ENCODE measurements around the gene A1CF.

The A1CF gene

DNA sequence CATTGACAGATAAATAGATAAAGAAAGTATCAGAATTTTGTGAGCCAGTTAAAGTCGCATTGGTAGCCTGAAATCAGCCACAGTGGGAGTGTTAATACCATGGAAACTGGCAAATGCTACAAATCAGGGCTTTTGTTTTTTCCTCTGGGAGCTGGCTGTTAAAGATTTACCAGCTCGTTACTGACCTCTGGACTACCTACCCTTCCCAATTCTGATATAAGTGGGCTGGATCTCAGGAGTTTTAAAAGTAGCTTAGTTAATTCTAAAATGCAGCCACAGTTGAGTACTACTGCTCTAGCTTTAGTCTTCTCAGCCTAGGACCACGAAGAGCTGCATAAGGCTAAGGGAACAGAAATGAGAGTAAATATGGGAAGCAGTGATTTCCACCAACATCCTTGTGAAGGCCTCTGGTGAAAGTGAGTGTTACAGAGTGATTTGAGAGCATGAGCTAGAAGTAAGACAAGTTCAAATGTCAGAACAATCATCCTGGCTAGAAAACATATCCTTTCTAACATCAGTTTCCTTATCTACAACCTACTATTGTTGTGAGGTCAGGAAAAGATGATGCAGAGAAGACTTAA, 53.2 kb downstream of the A1CF start:
- no CpG with 5 or more reads among the region's 3 CpGs for WGBS, 2 donors (ENCODE audit: extremely low coverage in 2 of 2, insufficient read length in 2 of 2, insufficient replicate concordance in 1 of 2)
- H3K27me3 ChIP-seq (ENCODE audit: control insufficient read depth in 3 of 3, insufficient read depth in 3 of 3, low read depth in 1 of 3, low read length in 3 of 3): no peaks in the 10 kb centered on the region
- H4K91ac ChIP-seq (ENCODE audit: low read depth, low read length, poor library complexity): no peak overlapping the region
- no peak overlapping the region for H2AK5ac ChIP-seq (ENCODE audit: low read depth, low read length)
- no peaks in the 10 kb centered on the region for H3K36me3 ChIP-seq (replicated peaks in 1 of 2; ENCODE audit: control insufficient read depth in 2 of 2, insufficient read depth in 2 of 2, low read length in 2 of 2)
- no peak overlapping the region for H4K8ac ChIP-seq (ENCODE audit: low read depth, low read length)
- no peak overlapping the region for H2AFZ ChIP-seq (ENCODE audit: low read length)
- DNase-seq (ENCODE audit: low spot score): no peak
- H3K14ac ChIP-seq (ENCODE audit: low read length): no peak overlapping the region
- no peaks in the 10 kb centered on the region for H3K79me1 ChIP-seq (ENCODE audit: low read depth, low read length)
- no peak overlapping the region for H3K27ac ChIP-seq (replicated peaks; ENCODE audit: low read length)
- H3K4me1 ChIP-seq (ENCODE audit: control insufficient read depth in 2 of 2, insufficient read depth in 1 of 2, low read depth in 1 of 2, low read length in 2 of 2): no peaks in the 10 kb centered on the region
- H2BK5ac ChIP-seq (ENCODE audit: low read length): no peak overlapping the region
- H2BK120ac ChIP-seq (ENCODE audit: low read depth, low read length): no peak overlapping the region
- no peak overlapping the region for H3K4me3 ChIP-seq (ENCODE audit: low read length in 2 of 2)
- H3K9me3 ChIP-seq (replicated peaks in 1 of 2; ENCODE audit: control insufficient read depth in 2 of 2, insufficient read depth in 1 of 2, low read depth in 1 of 2, low read length in 2 of 2): no peaks in the 10 kb centered on the region
- H2BK15ac ChIP-seq (ENCODE audit: low read length): no peak overlapping the region
- no peak overlapping the region for H3K9ac ChIP-seq (ENCODE audit: low read depth, low read length, poor library complexity)
- no peak overlapping the region for H3K23ac ChIP-seq (ENCODE audit: low read depth, low read length, poor library complexity)
- H3K18ac ChIP-seq (ENCODE audit: low read length): no peak overlapping the region
- no peak overlapping the region for H2BK12ac ChIP-seq (ENCODE audit: low read length)
- no peak overlapping the region for H3K4ac ChIP-seq (ENCODE audit: low read length)
- no peak overlapping the region for H3K4me2 ChIP-seq (ENCODE audit: insufficient read depth, low read length, poor library complexity, severe bottlenecking)

- Histone ChIP-seq H3K4me3 (ENCODE audit: low read length in 2 of 2) (no peak overlapping the region), H3K27me3 (ENCODE audit: control insufficient read depth in 3 of 3, insufficient read depth in 3 of 3, low read depth in 1 of 3, low read length in 3 of 3) (no peaks in the 10 kb centered on the region), H3K27ac (replicated peaks; ENCODE audit: low read length) (no peak overlapping the region), H3K9me3 (replicated peaks in 1 of 2; ENCODE audit: control insufficient read depth in 2 of 2, insufficient read depth in 1 of 2, low read depth in 1 of 2, low read length in 2 of 2) (no peaks in the 10 kb centered on the region), H4K8ac (ENCODE audit: low read depth, low read length) (no peak overlapping the region), H4K91ac (ENCODE audit: low read depth, low read length, poor library complexity) (no peak overlapping the region), H2AFZ (ENCODE audit: low read length) (no peak overlapping the region), H3K4ac (ENCODE audit: low read length) (no peak overlapping the region), H3K9ac (ENCODE audit: low read depth, low read length, poor library complexity) (no peak overlapping the region), H2BK12ac (ENCODE audit: low read length) (no peak overlapping the region), H3K4me2 (ENCODE audit: insufficient read depth, low read length, poor library complexity, severe bottlenecking) (no peak overlapping the region), H3K4me1 (ENCODE audit: control insufficient read depth in 2 of 2, insufficient read depth in 1 of 2, low read depth in 1 of 2, low read length in 2 of 2) (no peaks in the 10 kb centered on the region), H2BK15ac (ENCODE audit: low read length) (no peak overlapping the region), H2BK120ac (ENCODE audit: low read depth, low read length) (no peak overlapping the region), H3K23ac (ENCODE audit: low read depth, low read length, poor library complexity) (no peak overlapping the region), H2BK5ac (ENCODE audit: low read length) (no peak overlapping the region), H3K18ac (ENCODE audit: low read length) (no peak overlapping the region), H2AK5ac (ENCODE audit: low read depth, low read length) (no peak overlapping the region), H3K36me3 (replicated peaks in 1 of 2; ENCODE audit: control insufficient read depth in 2 of 2, insufficient read depth in 2 of 2, low read length in 2 of 2) (no peaks in the 10 kb centered on the region), H3K14ac (ENCODE audit: low read length) (no peak overlapping the region), H3K79me1 (ENCODE audit: low read depth, low read length) (no peaks in the 10 kb centered on the region)
- WGBS, 2 donors (ENCODE audit: extremely low coverage in 2 of 2, insufficient read length in 2 of 2, insufficient replicate concordance in 1 of 2): no CpG with 5 or more reads among the region's 1 CpG
- DNase-seq (ENCODE audit: low spot score): no peak
These were observed 55.4 kb downstream of the A1CF start for GRCh38 chr10:50830066-50830465.

- H2BK120ac ChIP-seq (ENCODE audit: low read depth, low read length): no peak overlapping the region
- no peak overlapping the region for H3K27ac ChIP-seq (replicated peaks; ENCODE audit: low read length)
- no peak overlapping the region for H2BK12ac ChIP-seq (ENCODE audit: low read length)
- no peak overlapping the region for H3K14ac ChIP-seq (ENCODE audit: low read length)
- no peak overlapping the region for H3K4me2 ChIP-seq (ENCODE audit: insufficient read depth, low read length, poor library complexity, severe bottlenecking)
- no peaks in the 10 kb centered on the region for H3K36me3 ChIP-seq (replicated peaks in 1 of 2; ENCODE audit: control insufficient read depth in 2 of 2, insufficient read depth in 2 of 2, low read length in 2 of 2)
- H3K27me3 ChIP-seq (ENCODE audit: control insufficient read depth in 3 of 3, insufficient read depth in 3 of 3, low read depth in 1 of 3, low read length in 3 of 3): no peaks in the 10 kb centered on the region
- no peaks in the 10 kb centered on the region for H3K9me3 ChIP-seq (replicated peaks in 1 of 2; ENCODE audit: control insufficient read depth in 2 of 2, insufficient read depth in 1 of 2, low read depth in 1 of 2, low read length in 2 of 2)
- H3K4me3 ChIP-seq (ENCODE audit: low read length in 2 of 2): no peak overlapping the region
- no peak overlapping the region for H4K91ac ChIP-seq (ENCODE audit: low read depth, low read length, poor library complexity)
- no peak overlapping the region for H3K18ac ChIP-seq (ENCODE audit: low read length)
- H2AFZ ChIP-seq (ENCODE audit: low read length): no peak overlapping the region
- H3K4me1 ChIP-seq (ENCODE audit: control insufficient read depth in 2 of 2, insufficient read depth in 1 of 2, low read depth in 1 of 2, low read length in 2 of 2): no peaks in the 10 kb centered on the region
- H3K79me1 ChIP-seq (ENCODE audit: low read depth, low read length): no peaks in the 10 kb centered on the region
- no peak overlapping the region for H3K4ac ChIP-seq (ENCODE audit: low read length)
- no peak overlapping the region for H4K8ac ChIP-seq (ENCODE audit: low read depth, low read length)
- H3K9ac ChIP-seq (ENCODE audit: low read depth, low read length, poor library complexity): no peak overlapping the region
- no peak overlapping the region for H2BK15ac ChIP-seq (ENCODE audit: low read length)
- no peak for DNase-seq (ENCODE audit: low spot score)
- no peak overlapping the region for H3K23ac ChIP-seq (ENCODE audit: low read depth, low read length, poor library complexity)
- no peak overlapping the region for H2BK5ac ChIP-seq (ENCODE audit: low read length)
- H2AK5ac ChIP-seq (ENCODE audit: low read depth, low read length): no peak overlapping the region
- no CpG with 5 or more reads among the region's 1 CpG for WGBS, 2 donors (ENCODE audit: extremely low coverage in 2 of 2, insufficient read length in 2 of 2, insufficient replicate concordance in 1 of 2)
These were observed 60.6 kb downstream of the A1CF start for GRCh38 chr10:50824782-50825181.

DNA sequence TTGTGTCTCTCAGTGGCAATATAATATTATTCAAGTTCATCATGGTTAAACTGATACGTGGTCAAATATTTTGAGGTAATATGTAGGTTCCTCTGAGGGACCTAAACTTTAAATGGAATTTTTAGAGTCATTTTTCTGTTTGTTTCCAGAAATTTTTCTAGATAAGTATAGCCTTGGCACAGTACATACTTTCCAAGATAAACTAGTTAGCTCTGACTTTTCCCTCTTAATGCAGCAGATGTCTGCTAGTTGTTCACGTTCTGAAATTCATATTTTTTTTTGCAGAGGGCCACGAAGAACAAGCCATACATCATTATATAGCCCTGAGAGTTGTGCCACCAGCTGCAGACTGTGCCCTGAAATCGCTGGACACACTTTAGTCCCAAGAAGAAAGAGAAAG, 61.6 kb downstream of the A1CF start:
- H2BK120ac ChIP-seq (ENCODE audit: low read depth, low read length): no peak overlapping the region
- no peaks in the 10 kb centered on the region for H3K4me1 ChIP-seq (ENCODE audit: control insufficient read depth in 2 of 2, insufficient read depth in 1 of 2, low read depth in 1 of 2, low read length in 2 of 2)
- H4K8ac ChIP-seq (ENCODE audit: low read depth, low read length): no peak overlapping the region
- H2BK15ac ChIP-seq (ENCODE audit: low read length): no peak overlapping the region
- no peak overlapping the region for H3K4me2 ChIP-seq (ENCODE audit: insufficient read depth, low read length, poor library complexity, severe bottlenecking)
- no peak overlapping the region for H3K4me3 ChIP-seq (ENCODE audit: low read length in 2 of 2)
- no peak overlapping the region for H2AK5ac ChIP-seq (ENCODE audit: low read depth, low read length)
- DNase-seq (ENCODE audit: low spot score): no peak
- H3K27me3 ChIP-seq (ENCODE audit: control insufficient read depth in 3 of 3, insufficient read depth in 3 of 3, low read depth in 1 of 3, low read length in 3 of 3): no peaks in the 10 kb centered on the region
- no peak overlapping the region for H3K14ac ChIP-seq (ENCODE audit: low read length)
- no peaks in the 10 kb centered on the region for H3K79me1 ChIP-seq (ENCODE audit: low read depth, low read length)
- H3K27ac ChIP-seq (replicated peaks; ENCODE audit: low read length): no peak overlapping the region
- H3K4ac ChIP-seq (ENCODE audit: low read length): no peak overlapping the region
- no peak overlapping the region for H2AFZ ChIP-seq (ENCODE audit: low read length)
- no peak overlapping the region for H2BK12ac ChIP-seq (ENCODE audit: low read length)
- H3K23ac ChIP-seq (ENCODE audit: low read depth, low read length, poor library complexity): no peak overlapping the region
- no peak overlapping the region for H2BK5ac ChIP-seq (ENCODE audit: low read length)
- H3K18ac ChIP-seq (ENCODE audit: low read length): no peak overlapping the region
- no peaks in the 10 kb centered on the region for H3K36me3 ChIP-seq (replicated peaks in 1 of 2; ENCODE audit: control insufficient read depth in 2 of 2, insufficient read depth in 2 of 2, low read length in 2 of 2)
- WGBS, 2 donors (ENCODE audit: extremely low coverage in 2 of 2, insufficient read length in 2 of 2, insufficient replicate concordance in 1 of 2): no CpG with 5 or more reads among the region's 4 CpGs
- H3K9me3 ChIP-seq (replicated peaks in 1 of 2; ENCODE audit: control insufficient read depth in 2 of 2, insufficient read depth in 1 of 2, low read depth in 1 of 2, low read length in 2 of 2): no peaks in the 10 kb centered on the region
- no peak overlapping the region for H3K9ac ChIP-seq (ENCODE audit: low read depth, low read length, poor library complexity)
- no peak overlapping the region for H4K91ac ChIP-seq (ENCODE audit: low read depth, low read length, poor library complexity)

All from neuronal stem cell (in vitro differentiated cells).